GDM1 (cell line): Measurements from ENCODE around the gene TMEM52.
A peak's percentile ranks its signal among the peaks of the same experiment; 100 is the strongest.

Source experiments
- DNase-seq: peaks from one replicate; lab custom pipeline; 2025; lab: John Stamatoyannopoulos, UW

Gene TMEM52

DNA sequence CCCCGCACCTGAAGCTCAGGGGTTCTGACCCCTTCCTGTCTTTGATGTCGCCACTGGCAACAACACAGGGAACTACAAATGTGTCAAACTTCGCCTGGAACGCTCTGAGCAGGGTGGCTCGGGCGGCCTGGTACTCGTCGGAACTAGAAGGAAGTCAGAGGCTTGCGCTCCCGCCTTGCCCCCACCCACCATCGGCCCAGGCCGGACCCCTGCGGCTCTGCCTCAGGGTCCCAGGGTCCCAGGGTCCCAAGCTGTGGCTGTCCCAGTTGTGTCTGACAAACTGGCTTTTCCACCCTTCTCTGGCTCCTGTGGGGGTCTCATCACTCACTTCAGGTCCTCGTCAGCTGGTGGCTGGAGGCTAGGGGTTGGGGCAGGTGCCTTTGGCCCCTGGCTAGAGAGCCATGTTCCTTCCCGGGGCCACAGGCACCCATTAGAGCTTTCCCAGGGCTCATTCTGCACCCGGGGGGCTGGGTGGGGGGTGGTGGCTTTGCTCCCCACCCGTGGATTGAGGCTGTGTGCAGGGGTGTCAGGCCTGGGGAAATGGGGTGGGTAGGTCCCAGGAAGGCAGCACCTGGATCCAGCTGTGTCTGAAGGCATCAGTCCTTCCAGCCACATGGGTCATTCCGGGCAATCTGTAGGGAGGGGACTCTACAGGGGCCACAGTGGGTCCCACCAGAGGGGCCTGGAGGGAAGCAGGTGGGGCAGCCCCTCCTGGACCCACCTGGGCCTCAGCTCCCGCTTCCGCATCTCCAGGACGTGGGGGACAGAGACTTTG, 8.0 kb upstream of the TMEM52 start:
- DNase-seq, result no peak

DNA sequence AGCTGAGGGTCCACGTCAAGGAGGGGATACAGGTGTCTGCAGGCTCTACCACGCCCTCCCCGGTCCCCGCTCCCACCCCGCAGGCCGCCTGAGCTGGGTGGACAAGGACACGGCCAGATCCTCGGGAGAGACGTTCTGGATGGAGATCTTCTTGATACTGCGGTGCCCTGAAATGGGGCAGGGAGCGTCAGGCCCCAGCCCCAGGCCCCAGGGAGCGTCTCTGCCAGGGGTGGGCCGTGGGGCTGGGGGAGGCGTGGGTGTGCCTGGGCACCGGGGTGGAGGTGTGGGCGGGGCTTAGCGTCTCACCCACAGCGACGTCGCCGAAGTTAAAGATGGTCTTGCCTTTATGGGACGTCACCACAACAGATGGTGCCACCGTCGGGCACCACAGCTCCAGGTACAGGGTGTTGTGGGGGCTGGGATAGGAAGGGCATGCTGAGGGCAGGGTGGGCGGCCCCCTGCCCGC, 7.3 kb upstream of the TMEM52 start:
- DNase-seq, result no peak

DNA sequence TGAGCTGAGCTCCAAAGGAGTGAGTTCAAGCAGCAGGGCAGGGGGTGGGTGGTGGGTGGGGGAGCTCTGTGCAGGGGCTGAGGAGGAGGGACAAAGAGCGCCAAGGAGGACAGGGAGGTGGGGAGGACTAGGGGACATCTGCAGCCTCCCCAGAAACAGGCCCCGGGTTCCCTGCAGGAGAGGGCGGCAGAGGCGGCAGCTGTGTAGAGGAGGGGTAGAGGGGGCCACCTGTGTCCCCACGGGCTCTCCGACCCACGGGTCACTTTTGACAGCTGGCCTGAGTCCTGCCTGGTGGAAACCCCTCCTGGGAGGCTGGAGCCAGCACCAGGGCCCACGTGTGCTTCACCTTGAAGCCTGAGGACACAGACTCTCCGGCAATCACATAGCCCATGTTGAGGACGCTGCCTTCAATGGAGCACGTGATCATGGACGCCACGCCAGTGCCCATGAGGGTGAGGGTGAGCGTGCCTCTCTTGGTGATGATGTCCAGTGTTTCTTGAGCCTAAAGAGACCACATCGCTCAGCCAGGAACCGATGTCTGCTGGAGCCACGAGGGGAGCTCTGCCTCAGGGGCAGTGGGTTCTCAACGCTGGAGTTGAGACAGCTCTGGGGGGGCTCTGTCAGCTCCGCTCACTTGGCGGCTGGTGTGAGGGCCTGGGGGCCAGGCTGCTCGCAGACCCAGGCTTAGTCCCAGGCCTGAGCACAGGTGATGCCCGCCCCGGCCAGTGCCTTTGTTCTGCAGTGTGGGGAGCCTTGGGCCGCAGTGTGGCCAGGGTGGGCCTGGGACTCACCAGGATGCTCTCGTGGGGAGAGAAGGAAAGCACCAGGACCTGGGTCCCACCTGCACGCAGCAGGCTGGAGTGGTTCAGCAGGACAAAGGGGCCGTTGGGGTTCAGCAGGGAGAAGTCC, 6.6 kb upstream of the TMEM52 start:
- DNase-seq, result no peak

DNA sequence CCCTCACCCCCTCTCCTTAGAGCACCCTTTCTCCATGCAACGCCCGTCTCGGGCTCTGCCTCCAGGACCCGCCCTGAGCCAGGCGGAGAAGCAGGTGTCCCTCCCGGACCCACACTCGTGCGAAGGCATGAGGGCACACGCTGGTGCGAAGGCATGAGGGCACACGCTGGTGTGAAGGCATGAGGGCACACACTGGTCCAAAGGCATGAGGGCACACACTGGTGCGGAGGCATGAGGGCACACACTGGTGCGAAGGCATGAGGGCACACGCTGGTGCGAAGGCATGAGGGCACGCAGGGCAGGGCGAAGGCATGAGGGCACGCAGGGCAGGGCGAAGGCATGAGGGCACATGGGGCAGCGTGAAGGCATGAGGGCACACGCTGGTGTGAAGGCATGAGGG, 5.8 kb upstream of the TMEM52 start:
- DNase-seq, result no peak

DNA sequence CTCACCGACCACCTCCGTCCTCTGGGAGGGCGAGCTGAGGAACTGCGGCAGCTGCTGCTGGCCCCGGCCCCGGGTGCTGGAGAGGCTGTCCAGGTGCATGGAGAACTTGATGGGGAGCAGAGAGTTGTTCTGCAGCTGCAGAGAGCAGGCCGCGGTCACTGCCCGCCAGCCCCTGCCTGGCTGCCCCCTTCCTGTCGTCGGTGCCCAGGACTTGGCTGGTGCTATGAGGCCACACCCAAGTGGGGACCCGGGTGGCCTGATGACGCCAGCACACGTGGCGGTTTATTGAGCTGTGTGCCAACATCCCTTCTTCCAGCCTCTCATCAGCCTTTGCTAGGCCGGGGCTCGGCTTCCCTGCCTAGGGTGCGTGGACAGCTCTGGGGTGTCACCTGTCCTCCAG, 5.3 kb upstream of the TMEM52 start:
- no peak for DNase-seq

DNA sequence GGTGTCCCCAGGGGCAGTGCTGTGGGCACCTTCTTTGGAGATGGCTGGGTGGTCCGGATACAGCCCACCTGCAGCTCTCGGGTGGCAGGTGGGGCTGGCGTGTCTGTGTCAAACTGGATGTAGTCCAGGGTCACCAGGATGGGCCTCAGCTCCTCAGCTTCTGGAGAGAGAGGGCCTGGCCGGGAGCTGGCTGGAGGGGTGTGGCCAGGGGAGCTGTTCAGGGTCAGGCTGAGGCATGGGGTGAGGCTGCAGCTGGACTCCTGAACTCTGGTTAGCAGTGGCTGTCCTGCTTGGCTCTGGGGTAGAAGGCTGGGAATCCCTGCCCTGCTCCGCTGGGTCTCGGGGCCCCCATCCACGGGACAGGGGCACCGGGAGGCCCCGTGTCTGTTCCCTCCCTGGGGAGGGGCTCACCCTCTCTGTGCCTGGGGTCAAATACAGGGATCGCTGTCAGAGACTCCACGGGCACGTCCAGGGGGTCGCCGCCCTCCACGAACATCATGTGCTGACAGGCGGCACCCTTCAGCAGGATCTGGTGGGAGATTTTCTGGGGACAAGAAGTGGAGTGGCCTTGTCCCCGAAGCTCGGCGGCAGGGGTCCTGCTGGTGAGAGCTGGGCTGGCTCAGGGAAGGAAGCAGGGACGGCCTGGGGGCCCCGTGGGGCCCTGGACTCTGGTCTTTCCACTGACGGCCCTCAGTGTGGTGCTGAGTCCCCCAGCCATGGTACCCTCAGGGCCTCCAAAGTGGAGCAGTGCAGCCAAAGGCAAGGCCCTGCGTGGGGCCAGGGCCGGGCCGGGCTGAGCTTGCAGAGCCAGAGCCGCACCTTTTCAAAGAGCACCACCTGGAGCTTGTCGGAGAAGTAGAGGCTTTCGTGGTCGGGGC, 4.1 kb upstream of the TMEM52 start:
- DNase-seq, result no peak

DNA sequence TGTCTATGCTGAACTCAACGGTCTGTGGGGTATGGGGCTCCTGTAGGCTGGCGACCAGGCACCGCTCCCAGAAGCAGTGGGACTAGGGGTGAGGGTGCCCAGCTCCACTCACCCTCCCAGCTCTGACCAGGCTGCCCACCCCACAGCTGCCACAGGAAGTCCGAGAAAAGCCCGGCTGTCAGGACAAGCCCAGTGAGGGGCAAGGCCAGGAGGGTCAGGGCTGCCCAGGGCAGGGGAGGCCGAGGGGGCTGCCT, 3.5 kb upstream of the TMEM52 start:
- no peak for DNase-seq

DNA sequence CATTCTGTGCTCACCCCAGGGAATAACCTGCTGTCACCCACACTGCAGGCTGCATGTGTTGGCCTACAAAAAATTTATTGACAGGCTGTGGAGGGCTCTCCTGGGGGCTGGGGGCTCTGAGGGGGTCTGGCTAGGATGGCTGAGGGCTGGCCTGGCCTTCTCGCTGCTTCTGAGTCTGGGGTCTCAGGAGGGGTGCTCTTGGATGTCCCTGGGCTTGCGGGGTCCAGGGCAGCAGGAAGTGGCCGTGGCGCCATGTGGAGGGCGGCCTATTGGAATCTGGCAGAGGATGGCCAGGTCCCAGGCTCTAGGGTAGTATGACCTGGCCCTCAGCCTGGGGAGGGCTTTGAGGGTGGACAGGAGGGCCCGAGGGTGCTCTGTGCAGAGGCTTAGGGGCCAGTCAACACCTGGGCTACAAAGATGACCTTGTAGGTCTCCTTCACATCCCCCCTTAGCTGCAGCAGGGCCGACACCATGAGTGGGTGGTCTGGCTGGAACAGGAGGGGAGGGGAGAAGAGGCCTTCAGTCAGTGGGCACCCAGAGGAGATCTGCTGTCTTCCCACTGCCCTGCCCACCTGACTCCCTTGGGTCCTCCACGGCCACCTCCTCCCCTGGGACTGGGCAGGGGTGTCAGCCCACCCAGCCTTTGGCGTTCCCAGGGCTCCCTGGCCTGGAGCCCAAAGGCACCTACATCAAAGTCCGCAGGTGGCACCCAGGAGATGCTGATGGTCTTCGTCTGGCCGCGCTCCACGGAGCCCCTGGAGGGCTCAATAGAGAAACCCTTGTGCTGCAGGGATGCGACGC, 3.0 kb upstream of the TMEM52 start:
- DNase-seq, result no peak

DNA sequence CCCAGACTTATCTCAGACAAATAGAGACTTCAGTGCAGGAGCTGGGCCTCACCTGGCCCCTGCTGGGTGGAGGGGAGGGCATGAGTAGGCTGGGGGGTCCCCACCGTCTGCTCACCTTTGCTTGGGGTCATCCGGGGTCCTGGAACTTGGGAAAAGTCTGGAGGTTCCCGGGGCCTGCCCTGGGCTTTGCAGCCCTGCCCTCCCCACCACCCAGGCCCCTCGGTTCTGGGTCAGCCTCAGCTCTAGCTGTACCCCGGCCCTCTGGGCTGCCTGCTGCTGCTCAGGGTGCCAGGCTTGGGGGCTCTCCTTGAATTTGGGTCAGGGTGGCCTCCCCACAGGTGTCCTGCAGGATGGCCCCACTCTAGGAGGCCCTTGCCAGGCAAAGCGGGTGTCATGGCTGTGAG, 2.4 kb upstream of the TMEM52 start:
- no peak for DNase-seq

DNA sequence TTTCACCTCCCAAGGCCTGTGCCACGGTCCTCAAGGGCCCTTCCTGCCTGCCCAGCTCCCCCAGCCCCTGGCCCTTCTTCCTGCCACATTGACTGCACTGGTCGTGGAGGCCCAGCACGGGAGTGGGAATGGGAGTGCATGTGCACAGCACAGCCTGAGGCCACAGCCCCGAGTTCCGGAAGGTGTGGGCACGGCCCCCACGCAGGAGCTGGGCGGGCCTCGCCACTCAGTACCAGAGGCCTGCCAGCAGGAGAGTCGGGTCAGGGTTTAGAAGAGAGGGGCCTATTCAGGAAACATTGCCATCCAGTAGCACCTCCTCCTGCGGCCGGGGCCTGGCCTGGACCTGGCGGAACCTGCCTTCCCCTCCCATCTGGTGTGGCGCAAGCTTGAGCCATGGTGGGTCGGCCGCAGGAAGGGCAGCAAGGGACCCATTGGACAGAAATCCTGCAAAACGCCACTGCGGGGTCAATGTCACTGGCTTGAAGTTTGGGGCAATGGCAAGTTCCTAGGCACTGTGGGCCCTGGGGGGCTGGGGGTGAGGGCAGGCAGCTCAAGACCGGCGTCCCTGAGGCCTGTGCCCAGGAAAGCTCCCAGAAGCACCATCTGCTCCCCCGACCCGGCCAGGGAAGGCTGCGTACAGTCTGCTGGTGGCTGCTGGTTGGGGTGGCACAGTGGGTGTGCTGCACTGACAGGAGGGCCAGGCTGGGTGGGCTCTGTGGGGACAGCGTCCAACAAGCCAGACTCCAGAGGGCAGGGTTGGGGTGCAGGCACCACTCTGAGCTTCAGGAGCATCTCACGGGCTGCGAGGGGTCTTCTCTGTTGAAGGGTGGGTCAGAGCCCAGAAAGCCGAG, 1.8 kb upstream of the TMEM52 start:
- no peak for DNase-seq

DNA sequence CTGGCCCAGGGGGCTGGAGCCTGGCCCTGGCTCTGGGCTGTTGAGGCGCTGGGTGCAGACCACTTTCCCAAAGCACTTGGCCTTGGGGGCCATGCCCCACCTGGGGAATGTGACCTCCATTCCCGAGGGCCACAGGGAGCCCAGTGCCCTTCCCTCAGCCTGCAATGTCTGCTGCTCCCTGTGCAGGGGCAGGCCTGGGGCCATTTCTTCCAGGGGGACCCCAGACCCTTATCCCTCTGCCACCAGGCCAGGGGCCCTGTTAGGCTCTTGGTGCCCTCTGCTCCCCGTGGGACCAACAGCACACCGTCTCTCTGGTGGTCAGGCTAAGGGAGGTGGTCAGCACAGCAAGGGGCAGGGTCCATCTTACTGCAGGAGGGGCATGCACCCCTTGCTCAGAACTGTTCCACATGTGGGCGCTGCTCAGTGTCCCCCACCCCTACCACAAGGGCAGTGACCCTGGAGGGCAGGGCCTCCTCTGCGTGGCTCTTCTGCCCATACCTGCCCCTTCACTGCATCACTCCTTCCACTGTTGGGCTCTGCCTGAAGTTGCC, 1.1 kb upstream of the TMEM52 start:
- DNase-seq, result no peak

DNA sequence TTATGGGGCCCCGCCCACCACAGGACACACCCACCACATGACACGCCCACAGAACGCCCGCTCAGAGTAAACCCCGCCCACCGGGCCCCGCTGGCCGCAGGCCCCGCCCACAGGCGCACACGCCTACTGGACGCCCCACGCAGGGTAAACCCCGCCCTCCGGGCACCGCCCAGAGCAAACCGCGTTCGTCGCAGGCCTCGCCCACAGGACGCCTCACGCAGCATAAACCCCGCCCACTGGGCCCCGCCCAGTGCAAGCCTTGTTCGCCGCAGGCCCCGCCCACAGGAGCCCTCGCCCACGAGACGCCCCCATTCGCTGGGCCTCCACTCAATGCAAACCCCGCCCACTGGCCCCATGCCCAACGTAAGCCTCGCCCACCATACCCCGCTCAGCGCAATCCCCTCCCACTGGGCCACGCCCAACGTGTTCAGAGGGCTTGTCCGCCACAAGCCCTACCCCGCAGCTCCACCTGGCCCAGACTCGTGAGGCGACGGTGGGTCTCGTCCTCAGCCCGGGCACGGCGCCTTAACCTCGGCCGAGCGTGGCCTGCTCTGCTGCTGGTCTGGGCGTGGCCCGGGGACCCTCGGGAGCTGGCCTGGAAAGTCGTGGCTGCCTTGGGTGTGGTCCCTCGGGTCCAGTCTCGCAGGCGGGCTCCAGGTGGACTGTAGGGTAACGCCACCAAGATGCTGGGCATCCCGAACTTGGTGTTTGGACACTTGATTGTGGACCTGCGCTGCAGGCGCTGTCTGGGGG, 401 bp upstream of the TMEM52 start:
- DNase-seq, result peak; percentile 99

DNA sequence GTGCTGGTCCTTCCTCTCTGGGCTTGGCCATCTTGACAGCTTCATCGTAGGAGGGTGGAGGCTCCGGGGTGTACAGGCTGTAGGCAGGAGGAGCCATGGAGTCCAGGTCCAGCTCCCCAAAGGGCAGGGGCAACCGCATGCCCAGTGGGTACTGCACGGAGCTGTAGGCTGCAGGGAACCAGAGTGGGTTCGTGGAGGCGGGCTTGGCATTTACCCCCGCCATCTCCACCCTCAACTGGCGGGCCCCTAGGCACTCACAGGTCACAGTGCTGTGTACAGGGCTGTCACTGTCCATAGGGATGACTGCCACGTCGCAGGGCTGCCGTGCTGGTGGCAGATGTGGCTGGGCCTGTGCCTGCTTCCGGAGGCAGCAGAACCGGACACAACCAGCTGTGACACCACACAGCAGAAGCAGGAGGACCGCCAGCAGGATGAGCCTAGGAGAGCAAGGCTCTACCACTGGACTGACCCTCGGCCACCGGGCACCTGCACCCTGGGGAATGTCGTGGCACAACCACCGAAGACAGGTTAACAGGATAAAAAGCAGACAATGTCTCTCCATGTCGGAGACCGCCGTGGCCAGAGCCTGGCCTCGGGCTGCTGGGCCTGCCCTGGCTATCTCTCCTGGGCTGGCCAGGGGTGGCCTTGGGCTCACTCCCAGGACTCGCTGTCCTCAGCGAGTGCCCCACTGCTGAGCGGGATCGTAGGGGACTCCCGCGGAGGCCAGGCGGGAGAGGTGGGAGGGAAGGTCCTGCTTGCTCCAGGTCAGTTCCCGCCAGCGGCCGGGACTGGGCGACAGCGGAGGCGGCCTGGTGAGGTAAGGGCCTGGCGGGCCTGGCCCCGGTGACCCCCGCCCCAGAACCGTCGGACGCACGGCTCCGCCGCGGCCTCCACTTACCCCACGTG, 831 bp downstream of the TMEM52 start:
- no peak for DNase-seq

DNA sequence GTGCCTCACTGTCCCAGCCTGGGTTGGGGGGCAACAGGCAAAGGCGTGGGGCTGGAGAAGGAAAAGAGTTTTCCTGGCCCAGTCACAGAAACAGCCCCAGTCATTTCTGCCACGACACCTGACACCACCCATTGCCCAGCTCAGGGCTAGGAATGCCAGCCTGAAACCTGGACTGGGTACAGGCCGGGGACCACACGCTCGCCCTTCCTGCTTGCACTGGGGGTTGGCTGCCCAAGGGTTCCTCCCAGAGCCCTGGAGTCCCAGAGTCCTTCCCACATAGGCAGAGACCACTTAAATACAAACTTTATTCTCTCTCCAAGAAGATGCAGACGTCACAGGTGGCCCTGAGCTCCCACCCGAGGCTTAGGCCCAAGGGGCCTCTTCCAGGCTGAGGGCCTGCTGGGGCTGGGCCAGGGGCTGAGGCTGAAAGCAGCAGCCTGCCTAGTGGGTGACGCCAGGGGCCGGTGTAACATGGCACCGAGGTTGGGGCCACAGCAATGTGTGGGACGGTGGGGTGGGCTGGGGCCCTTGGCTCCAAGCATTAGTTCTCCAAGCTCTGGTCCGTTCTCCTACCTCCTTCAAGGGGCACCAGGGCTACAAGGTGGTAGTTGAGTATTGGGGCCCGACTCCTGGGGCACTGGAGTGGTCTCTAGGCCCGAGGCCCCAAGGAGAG, 1.6 kb downstream of the TMEM52 start:
- DNase-seq, result no peak

DNA sequence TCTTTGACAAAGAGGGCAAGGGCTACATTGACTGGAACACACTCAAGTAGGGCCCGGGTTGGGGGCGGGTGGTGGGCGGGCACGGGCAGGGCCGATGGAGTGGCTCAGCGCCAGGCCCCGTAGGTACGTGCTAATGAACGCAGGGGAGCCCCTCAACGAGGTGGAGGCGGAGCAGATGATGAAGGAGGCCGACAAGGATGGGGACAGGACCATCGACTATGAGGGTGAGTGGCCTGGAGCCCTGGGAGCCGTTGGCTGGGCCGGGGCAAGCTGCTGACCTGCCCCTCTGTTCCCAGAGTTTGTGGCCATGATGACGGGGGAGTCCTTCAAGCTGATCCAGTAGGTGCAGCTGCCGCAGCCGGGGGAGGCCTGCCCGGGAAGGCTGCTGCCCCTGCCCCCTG, 2.2 kb downstream of the TMEM52 start:
- DNase-seq, result no peak

DNA sequence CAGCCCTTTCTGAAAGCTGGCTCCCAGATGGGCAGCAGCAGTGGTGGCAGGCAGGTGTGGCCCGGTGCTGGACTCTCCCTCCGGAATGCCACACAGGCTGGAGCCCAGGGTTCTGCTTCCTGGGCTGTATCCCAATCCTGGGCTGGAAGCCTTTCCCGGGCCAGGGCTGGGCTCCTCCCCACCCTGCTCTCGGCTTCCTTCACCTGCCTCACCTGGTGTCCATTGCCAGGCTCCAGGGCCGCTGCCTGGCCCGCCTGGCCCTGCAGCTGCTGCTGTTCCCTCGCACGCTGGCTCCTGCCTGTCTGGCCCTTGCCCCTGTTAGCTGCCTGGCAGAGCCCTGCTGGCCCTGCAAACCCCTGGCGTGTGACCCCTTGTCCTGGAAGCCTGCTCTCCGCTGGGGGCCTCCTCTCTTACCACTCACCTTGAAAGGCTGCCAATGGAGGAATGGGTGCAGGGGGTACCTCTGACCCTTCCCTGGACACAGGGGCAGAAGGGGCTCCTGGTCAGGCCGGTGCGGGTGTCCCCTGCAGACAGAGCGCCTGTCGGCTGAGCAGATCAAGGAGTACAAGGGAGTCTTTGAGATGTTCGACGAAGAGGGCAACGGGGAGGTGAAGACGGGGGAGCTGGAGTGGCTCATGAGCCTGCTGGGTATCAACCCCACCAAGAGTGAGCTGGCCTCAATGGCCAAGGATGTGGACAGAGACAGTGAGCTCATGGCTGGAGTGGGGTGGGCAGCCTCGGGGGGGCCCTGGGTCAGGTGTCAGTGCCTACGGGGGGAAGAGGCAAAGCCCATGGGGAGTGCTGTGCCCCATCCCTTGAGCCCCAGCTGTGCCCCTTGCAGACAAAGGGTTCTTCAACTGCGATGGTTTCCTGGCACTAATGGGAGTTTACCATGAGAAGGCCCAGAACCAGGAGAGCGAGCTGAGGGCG, 2.9 kb downstream of the TMEM52 start:
- DNase-seq, result no peak
